ENCODE measurements around the gene TECTB.

The TECTB gene

DNA sequence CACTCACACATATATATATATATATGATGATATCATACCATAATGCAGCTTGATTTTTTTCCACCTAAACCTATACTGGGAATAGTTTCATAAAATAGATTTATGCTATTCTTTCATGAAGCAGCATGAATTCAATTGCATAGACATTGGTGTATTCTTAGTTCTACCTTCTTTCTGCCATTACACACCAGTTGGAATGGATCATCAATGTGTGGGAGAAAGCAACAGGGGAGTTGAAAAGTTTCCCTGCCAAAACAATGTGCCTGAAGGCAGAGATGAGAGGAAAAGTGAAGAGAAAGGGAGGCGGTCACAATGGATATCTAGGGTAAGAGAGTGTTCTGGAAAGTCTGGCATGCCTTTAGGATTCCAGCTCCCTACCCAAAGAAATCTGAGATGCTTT, 65.6 kb downstream of the TECTB start:
- no peak for DNase-seq

DNA sequence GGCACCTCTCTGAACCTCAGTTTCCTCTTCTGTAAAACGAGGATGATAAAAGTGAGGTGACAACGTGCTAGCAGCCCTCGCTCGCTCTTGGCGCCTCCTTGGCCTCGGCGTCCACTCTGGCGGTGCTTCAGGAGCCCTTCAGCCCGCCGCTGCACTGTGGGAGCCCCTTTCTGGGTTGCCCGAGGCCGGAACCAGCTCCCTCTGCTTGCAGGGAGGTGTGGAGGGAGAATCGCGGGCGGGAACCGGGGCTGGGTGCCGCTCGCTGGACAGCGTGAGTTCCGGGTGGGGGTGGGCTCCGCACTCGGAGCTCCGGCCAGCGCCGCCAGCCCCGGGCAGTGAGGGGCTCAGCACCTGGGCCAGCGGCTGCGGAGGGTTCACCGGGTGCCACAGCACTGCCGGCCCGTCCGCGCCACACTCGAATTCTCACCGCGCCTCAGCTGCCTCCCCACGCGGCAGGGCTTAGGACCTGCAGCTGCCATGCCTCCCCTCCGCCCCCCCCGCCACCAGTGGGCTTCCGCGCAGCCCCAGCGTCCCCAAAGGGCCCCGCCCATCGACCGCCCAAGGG, 66.4 kb downstream of the TECTB start:
- no peak for DNase-seq

DNA sequence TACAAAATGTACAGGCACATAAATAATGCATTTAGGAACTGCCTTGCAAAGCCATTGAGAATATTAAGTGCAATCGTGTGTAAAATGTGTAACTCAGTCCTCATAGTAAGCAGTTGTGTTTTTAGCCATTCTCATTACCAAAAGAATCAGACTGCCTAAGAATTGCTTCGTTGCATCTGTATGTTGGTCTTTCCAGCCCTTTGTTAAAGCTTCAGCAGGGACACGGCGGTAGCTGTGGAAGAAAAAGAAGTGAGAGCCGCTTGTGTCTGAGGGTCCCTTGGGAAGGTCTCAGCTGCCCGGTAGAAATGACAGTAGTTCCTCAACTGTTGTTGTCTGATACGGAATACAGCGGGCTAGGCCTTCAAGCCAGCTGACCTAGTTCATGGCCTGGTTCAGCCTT, 67.9 kb downstream of the TECTB start:
- no peak for DNase-seq

DNA sequence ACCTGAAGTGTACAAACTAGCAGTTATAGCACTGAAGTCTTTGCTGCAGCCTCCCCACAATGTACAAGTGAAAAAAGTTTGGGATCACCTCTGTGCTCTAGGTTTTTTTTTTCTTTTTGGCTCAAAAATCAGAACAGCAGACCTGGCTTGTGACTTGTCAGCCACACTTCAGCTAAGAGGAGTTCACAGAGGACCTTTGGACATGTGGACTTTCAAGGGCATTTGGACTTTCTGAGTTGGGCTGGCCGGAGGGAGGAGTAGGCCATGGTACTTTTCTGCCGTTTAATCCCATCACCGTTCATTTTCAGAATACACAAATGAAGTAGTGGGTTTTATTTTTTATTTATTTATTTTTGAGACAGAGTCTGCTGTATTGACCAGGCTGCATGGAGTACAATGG, 68.8 kb downstream of the TECTB start:
- no peak for DNase-seq

DNA sequence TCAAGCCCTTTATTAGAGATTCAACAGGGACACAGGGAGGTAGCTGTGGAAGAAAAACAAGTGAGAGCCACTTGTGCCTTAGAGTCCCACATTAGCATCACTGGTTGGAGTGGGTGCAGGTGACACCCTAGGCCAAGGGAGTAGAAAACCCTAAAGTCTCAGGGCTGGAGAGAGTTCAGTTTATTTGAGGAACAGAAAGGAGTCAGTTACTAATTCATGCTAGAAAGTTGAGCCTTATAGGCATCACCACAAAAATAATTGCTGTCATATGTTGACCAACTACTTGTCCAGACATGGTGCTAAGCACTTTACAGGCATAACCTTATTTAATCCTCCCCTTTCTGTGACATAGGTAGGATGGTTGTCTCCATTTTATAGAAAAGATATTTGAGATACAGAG, 69.8 kb downstream of the TECTB start:
- no peak for DNase-seq
